ENCODE measurements around the gene CDK19.

DNA sequence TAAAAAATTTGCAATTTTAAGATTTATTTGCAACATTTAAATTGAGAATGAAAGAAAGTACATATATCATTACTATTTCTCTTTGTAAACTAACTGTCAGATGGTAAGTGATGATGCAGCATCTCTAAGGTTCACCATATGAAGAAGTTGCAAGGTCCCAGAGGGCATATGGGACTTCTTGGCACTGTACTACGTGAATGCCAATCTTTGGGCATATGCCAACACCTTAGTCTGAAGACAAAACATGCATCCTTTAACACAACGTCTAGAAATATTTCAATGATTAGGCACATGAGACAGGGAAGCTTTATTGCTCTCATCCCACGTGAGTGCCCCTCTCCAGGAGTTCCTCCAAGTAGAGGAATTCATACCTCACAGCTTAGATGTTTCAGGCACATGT, 66.8 kb downstream of the CDK19 start:
- TF ChIP-seq EZH2 (IDR thresholded peaks at IDR 0.05) (no peak), POLR2AphosphoS5 (IDR thresholded peaks at IDR 0.05; ENCODE audit: borderline replicate concordance, low read depth, low read length) (no peak), FOXP2 (optimal IDR thresholded peaks at IDR 0.05; ENCODE audit: control extremely low read depth, extremely low read length, insufficient read depth) (no peak)

All from SK-N-MC (cell line).